H1 (cell line): ENCODE data around the gene PDE4D. TPM values are rescaled to one million over a fixed set of nuclear protein-coding genes. Genes with fewer than 3 reads are reported as not detected.

ENCODE experiments used
- CHD7 ChIP-seq: fragments of 300-600 bp; sonication (generic); IDR thresholded peaks from 2 replicates; pipeline ENCODE4 v1.7.1; 2012; ENCODE audit warnings: low read length, moderate library complexity, mild to moderate bottlenecking, inconsistent platforms; ENCODE audit not compliant: insufficient replicate concordance
- EGR1 ChIP-seq: IDR thresholded peaks from 2 replicates; pipeline ENCODE4 v1.6.1; 2011; ENCODE audit warnings: low read depth, low read length, borderline replicate concordance
- HDAC2 ChIP-seq, 2 experiments: fragments of 300-600 bp in 1 of 2; sonication (generic) in 1 of 2; IDR thresholded peaks; 2 replicates each; pipeline ENCODE4 v1.6.1; 2011 to 2012; ENCODE audit warnings: low read depth in 2 of 2, low read length in 2 of 2, mild to moderate bottlenecking in 2 of 2, moderate library complexity in 2 of 2, borderline replicate concordance in 1 of 2, inconsistent platforms in 1 of 2
- JUND ChIP-seq: IDR thresholded peaks from 2 replicates; pipeline ENCODE4 v1.6.1; 2011; ENCODE audit warnings: mild to moderate bottlenecking, improper control_type of control experiment, low read length
- NANOG ChIP-seq: IDR thresholded peaks from 2 replicates; pipeline ENCODE4 v1.6.1; 2011; ENCODE audit warnings: low read length, low read depth, mild to moderate bottlenecking, inconsistent platforms; ENCODE audit not compliant: insufficient read depth, poor library complexity, severe bottlenecking
- PHF8 ChIP-seq: fragments of 200-600 bp; sonication (generic); conservative IDR thresholded peaks from 2 replicates; pipeline ENCODE4 v1.7.1; 2012; ENCODE audit warnings: low read depth, mild to moderate bottlenecking, inconsistent platforms, low read length, moderate library complexity
- RFX5 ChIP-seq: IDR thresholded peaks from 2 replicates; pipeline ENCODE4 v1.6.1; 2011; ENCODE audit warnings: low read depth, low read length, improper control_type of control experiment, borderline replicate concordance
- SAP30 ChIP-seq: fragments of 300-600 bp; sonication (generic); IDR thresholded peaks from 2 replicates; pipeline ENCODE4 v1.7.1; 2012; ENCODE audit warnings: low read length, moderate library complexity, mild to moderate bottlenecking, inconsistent platforms; ENCODE audit not compliant: insufficient read depth, insufficient replicate concordance
- SIX5 ChIP-seq: IDR thresholded peaks from 2 replicates; pipeline ENCODE4 v1.6.1; 2011; ENCODE audit warnings: mild to moderate bottlenecking, low read depth, low read length
- TBP ChIP-seq: IDR thresholded peaks from 2 replicates; pipeline ENCODE4 v1.6.1; 2011; ENCODE audit warnings: low read depth, low read length, improper control_type of control experiment
- TCF12 ChIP-seq: IDR thresholded peaks from 2 replicates; pipeline ENCODE4 v1.6.1; 2011; ENCODE audit warnings: low read depth, mild to moderate bottlenecking, low read length
- TEAD4 ChIP-seq: IDR thresholded peaks from 2 replicates; pipeline ENCODE4 v1.6.1; 2012; ENCODE audit warnings: low read depth, low read length, inconsistent platforms, mixed read lengths
- polyA plus RNA-seq, 7 experiments: library from polyadenylated mRNA; depleted of rRNA in 3 of 7; stranded (reverse) in 5 of 7; unstranded in 2 of 7; fragments of >200 nt in 5 of 7; fragments of 200-250 nt in 2 of 7; gene quantifications; 1 replicate in 5 of 7; 2 replicates in 1 of 7; 4 replicates in 1 of 7; pipeline versions ENCODE4 v1.2.1 to v1.2.3, GENCODE V29; 2011 to 2013; ENCODE audit warnings: missing spikeins in 2 of 7, mixed read lengths in 2 of 7
- total RNA-seq: library from RNA; stranded (reverse); fragmentation: NEBNext Ultra II Directional; extraction: Animal tissue kit (Norgen Biotek cat#: 25700); gene quantifications from 2 replicates; pipeline ENCODE4 v1.2.1, GENCODE V29; 2021

Gene PDE4D
- total and polyA plus RNA-seq, 2 of the 8 experiments (the other 6 are each of a cell fraction or from before 2014, with no cell fraction given), result 2.3 to 3.7 TPM

DNA sequence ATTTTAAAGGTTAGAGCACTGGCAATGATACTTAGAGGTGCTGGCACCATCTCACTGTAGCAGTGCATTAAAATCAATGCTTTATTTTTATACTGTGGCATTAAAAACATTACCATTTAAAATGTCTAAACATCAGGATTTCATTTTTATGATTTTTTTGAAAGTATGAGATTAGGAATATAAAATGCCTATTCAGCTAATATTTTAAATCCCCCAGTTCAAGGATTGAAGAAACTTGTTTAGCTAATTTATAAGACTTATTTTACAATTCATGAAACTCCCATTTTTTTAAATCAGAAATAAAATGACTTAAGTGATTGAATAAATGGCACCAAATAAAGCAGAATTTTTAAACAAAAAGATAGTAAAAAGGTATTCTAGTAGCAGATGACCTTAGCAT, 685.1 kb downstream of the PDE4D start (continued):
- TF ChIP-seq CHD7 (no peak), RFX5 (no peak), HDAC2 (IDR thresholded peaks at IDR 0.05; ENCODE audit: borderline replicate concordance in 1 of 2, low read depth in 2 of 2, low read length in 2 of 2) (no peak), SAP30 (no peak), SIX5 (no peak), TBP (no peak), TEAD4 (no peak), TCF12 (no peak), EGR1 (no peak), NANOG (no peak), PHF8 (no peak), JUND (no peak)
